SK-N-MC (cell line): Measurements from ENCODE around the gene ACP1.

Experiments used
- DNase-seq: peaks from one replicate; pipeline ENCODE4 v3.0.0-alpha.2; 2011; ENCODE audit warnings: low read depth, low spot score
- H3K27ac ChIP-seq: fragments of 200-600 bp; sonication (generic); 2 replicates; pipeline ENCODE4 v1.5.1; 2016; ENCODE audit warnings: mixed run types
- H3K36me3 ChIP-seq: fragments of 200-600 bp; sonication (generic); 2 replicates; pipeline ENCODE4 v1.6.1; 2017; ENCODE audit warnings: antibody characterized with exemption, low read length, mixed read lengths; ENCODE audit not compliant: insufficient read depth
- H3K4me3 ChIP-seq: fragments of 200-600 bp; sonication (generic); 2 replicates; pipeline ENCODE4 v1.5.1; 2016
- H3K9ac ChIP-seq: fragments of 200-600 bp; sonication (generic); 2 replicates; pipeline ENCODE4 v1.8.0; 2017; ENCODE audit warnings: mixed run types, mixed read lengths; ENCODE audit not compliant: insufficient read length
- H3K9me3 ChIP-seq: fragments of 200-600 bp; sonication (generic); 2 replicates; pipeline ENCODE4 v1.6.1; 2017; ENCODE audit warnings: low read depth, mild to moderate bottlenecking, antibody characterized with exemption, low read length, moderate library complexity, mixed read lengths
- EZH2 ChIP-seq: fragments of 200-600 bp; sonication (generic); IDR thresholded peaks from one replicate; pipeline ENCODE4 v1.6.1; 2017; ENCODE audit warnings: antibody characterized with exemption
- FOXP2 ChIP-seq: optimal IDR thresholded peaks from 2 replicates; pipeline ENCODE3; 2011; ENCODE audit warnings: mild to moderate bottlenecking, moderate library complexity; ENCODE audit not compliant: insufficient read depth; ENCODE audit errors: extremely low read length, control extremely low read depth
- POLR2AphosphoS5 ChIP-seq: IDR thresholded peaks from 2 replicates; pipeline ENCODE4 v1.6.1; 2012; ENCODE audit warnings: mild to moderate bottlenecking, low read depth, low read length, borderline replicate concordance

The ACP1 gene

DNA sequence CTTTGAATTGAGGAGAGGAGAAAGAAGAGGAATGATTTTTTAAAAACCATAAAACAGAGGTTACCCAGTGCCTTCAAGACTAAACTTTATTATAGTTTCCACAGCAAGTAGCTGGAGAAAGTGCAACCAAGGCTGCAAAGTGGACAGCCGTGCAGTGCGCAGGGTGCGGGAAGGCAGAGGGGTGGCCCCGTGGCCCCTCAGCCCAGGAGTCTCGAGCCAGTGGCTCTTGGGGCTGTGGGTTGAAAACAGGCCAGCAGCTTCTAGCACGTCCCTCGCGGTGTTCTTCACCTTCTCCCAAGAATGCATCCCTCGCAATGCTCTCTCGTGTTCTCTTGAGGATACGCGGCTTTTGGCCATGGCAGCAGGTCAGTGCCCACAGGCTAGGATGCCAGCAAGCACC lies 51.6 kb downstream of the ACP1 start:
- no peak overlapping the region for H3K27ac ChIP-seq
- H3K36me3 ChIP-seq, result no peaks in the 10 kb centered on the region
- TF ChIP-seq POLR2AphosphoS5 (no peak), EZH2 (no peak), FOXP2 (no peak)
- no peak overlapping the region for H3K9ac ChIP-seq
- no peaks in the 10 kb centered on the region for H3K9me3 ChIP-seq
- H3K4me3 ChIP-seq, result no peak overlapping the region
- no peak for DNase-seq

- H3K9me3 ChIP-seq, result no peaks in the 10 kb centered on the region
- no peaks in the 10 kb centered on the region for H3K36me3 ChIP-seq
- H3K27ac ChIP-seq, result no peak overlapping the region
- no peak overlapping the region for H3K4me3 ChIP-seq
- no peak for DNase-seq
- no peak overlapping the region for H3K9ac ChIP-seq
- no peak for TF ChIP-seq POLR2AphosphoS5
- TF ChIP-seq FOXP2, result no peak
- no peak for TF ChIP-seq EZH2
Measured at GRCh38 chr2:317501-318424, 53.0 kb downstream of the ACP1 start.

DNA sequence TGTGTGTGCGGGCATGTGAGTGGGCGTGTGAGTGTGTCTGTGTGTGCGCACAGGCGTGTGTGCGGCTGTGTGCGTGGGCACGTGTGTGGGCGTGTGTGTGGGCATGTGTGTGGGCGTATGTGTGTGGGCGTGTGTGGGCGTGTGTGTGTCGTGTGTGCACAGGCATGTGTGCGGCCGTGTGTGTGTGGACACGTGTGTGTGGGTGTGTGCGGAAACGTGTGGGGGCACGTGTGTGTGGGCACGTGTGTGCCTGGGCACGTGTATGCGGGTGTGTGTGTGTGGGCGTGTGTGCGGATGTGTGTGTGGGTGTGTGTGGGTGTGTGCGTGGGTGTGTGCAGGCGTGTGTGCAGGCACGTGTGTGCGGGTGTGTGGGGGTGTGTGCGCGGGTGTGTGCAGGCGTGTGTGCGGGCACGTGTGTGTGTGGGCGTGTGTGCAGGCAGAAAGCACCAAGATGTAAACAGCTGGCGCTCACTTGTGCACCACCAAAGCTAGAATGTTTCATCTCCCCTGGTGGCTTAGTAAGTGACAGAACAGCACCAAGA lies 54.4 kb downstream of the ACP1 start:
- Histone ChIP-seq H3K36me3 (no peaks in the 10 kb centered on the region), H3K4me3 (no peak overlapping the region), H3K9me3 (no peaks in the 10 kb centered on the region), H3K27ac (no peak overlapping the region), H3K9ac (no peak overlapping the region)
- no peak for DNase-seq
- TF ChIP-seq POLR2AphosphoS5 (no peak), EZH2 (no peak)

DNA sequence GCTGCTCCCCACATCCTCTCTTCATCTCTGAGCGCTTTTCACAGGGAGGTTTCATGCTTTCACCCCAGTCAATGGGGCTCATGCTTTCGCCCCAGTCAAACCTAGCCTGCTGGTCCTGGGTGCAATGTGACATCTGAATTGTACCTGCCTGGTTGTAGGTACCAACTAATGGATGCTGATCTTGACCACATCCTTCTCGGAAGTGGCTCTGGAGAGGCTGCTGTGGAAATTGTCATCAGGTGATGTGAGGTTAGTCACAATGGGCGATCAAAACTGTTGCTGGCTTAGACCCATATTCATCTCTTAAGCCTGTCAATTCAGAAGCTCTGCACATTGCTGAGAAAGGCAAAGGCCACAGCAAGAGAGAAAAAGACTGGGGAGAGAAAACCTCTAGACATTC lies 55.8 kb downstream of the ACP1 start:
- Histone ChIP-seq H3K9me3 (no peaks in the 10 kb centered on the region), H3K9ac (no peak overlapping the region), H3K27ac (no peak overlapping the region), H3K36me3 (no peaks in the 10 kb centered on the region), H3K4me3 (no peak overlapping the region)
- DNase-seq, result no peak
- TF ChIP-seq POLR2AphosphoS5 (no peak), FOXP2 (no peak), EZH2 (no peak)

DNA sequence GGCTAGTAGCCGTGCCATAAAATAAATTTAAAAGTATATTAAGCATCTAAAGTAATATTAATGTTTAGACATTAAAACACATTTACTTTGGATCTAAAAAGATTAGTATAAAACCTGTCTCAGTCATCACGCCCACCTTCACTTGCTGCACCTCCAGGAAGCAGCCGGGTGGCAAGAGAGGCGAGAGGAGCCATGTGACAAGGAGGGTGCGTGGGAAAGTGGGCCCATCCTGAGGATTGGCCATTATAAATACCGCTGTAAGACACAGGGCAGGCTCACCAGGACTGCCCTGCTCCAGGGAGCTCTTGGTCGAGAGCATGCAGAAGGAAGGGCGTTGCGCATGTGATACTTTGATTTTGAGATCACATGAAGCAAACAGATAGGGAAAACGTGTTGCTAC lies 57.6 kb downstream of the ACP1 start:
- H3K9ac ChIP-seq, result no peak overlapping the region
- no peak overlapping the region for H3K27ac ChIP-seq
- DNase-seq, result no peak
- no peak for TF ChIP-seq FOXP2
- no peak for TF ChIP-seq EZH2
- TF ChIP-seq POLR2AphosphoS5, result no peak
- H3K36me3 ChIP-seq, result no peaks in the 10 kb centered on the region
- H3K9me3 ChIP-seq, result no peaks in the 10 kb centered on the region
- H3K4me3 ChIP-seq, result no peak overlapping the region

- H3K36me3 ChIP-seq, result no peaks in the 10 kb centered on the region
- no peak overlapping the region for H3K4me3 ChIP-seq
- H3K9ac ChIP-seq, result no peak overlapping the region
- DNase-seq, result no peak
- no peak overlapping the region for H3K27ac ChIP-seq
- no peak for TF ChIP-seq POLR2AphosphoS5
- no peak for TF ChIP-seq EZH2
- TF ChIP-seq FOXP2, result no peak
- H3K9me3 ChIP-seq, result no peaks in the 10 kb centered on the region
Measured at GRCh38 chr2:323035-323434, 58.3 kb downstream of the ACP1 start.
